SK-N-SH (cell line): ENCODE measurements around the gene LDHA. TPM values are rescaled to one million over a fixed set of nuclear protein-coding genes. Genes with fewer than 3 reads are reported as not detected.

Experiments
- CTCF ChIA-PET: fragments of 300-600, 350-600 bp; formaldehyde crosslinking; extraction: SDS; loops from one replicate; lab custom pipeline; 2021; lab: Yijun Ruan, JAX
- POLR2A ChIA-PET: fragments of 350-600 bp; sonication (Branson Sonifier 250); formaldehyde crosslinking; extraction: SDS; loops from one replicate; lab custom pipeline; 2020; ENCODE audit warnings: antibody characterized with exemption, inconsistent platforms; lab: Yijun Ruan, JAX
- DNase-seq: peaks from one replicate; pipeline ENCODE4 v3.0.0; 2012
- H2AFZ ChIP-seq: fragments of 200-600 bp; sonication (generic); 2 replicates; pipeline ENCODE4 v1.8.1; 2016; ENCODE audit warnings: antibody characterized with exemption, mild to moderate bottlenecking, low read depth
- H3F3A ChIP-seq: fragments of 200-600 bp; sonication (generic); replicated peaks from 2 replicates; pipeline ENCODE3; 2016; ENCODE audit warnings: antibody characterized with exemption, mild to moderate bottlenecking; ENCODE audit not compliant: insufficient read depth
- H3K27ac ChIP-seq, 2 experiments: fragments of 200-500 bp in 1 of 2; fragments of 200-600 bp in 1 of 2; sonication (Bioruptor generic) in 1 of 2; sonication (generic), shearing (Covaris generic) in 1 of 2; 2 replicates each; pipeline versions ENCODE4 v1.5.1 to v1.6.1; 2014 to 2016; ENCODE audit warnings: low read depth in 2 of 2, inconsistent platforms in 1 of 2, low read length in 1 of 2, mild to moderate bottlenecking in 1 of 2, mixed read lengths in 1 of 2
- H3K27me3 ChIP-seq: fragments of 200-600 bp; sonication (generic), shearing (Covaris generic); 2 replicates; pipeline ENCODE4 v1.6.1; 2016; ENCODE audit warnings: mixed run types; ENCODE audit not compliant: insufficient read depth
- H3K36me3 ChIP-seq, 2 experiments: fragments of 200-500 bp in 1 of 2; fragments of 200-600 bp in 1 of 2; sonication (Bioruptor generic) in 1 of 2; sonication (generic) in 1 of 2; replicated peaks in 1 of 2; 2 replicates each; pipeline versions ENCODE3 to v1.5.1; 2014 to 2016; ENCODE audit warnings: low read length in 1 of 2, mild to moderate bottlenecking in 1 of 2; ENCODE audit not compliant: insufficient read depth in 2 of 2, control insufficient read depth in 1 of 2
- H3K4me1 ChIP-seq, 2 experiments: fragments of 200-500 bp in 1 of 2; fragments of 200-600 bp in 1 of 2; sonication (Bioruptor generic) in 1 of 2; sonication (generic), shearing (Covaris generic) in 1 of 2; 2 replicates each; pipeline versions ENCODE4 v1.5.1 to v1.6.1; 2014 to 2016; ENCODE audit warnings: low read depth in 1 of 2, low read length in 1 of 2, mixed run types in 1 of 2; ENCODE audit not compliant: insufficient read depth in 2 of 2, control insufficient read depth in 1 of 2
- H3K4me2 ChIP-seq: fragments of 200-600 bp; sonication (generic), shearing (Covaris generic); 2 replicates; pipeline ENCODE4 v1.6.1; 2017; ENCODE audit warnings: mixed run types
- H3K4me3 ChIP-seq, 2 experiments: fragments of 200-500 bp in 1 of 2; fragments of 200-600 bp in 1 of 2; sonication (Bioruptor generic) in 1 of 2; sonication (generic), shearing (Covaris generic) in 1 of 2; 2 replicates each; pipeline versions ENCODE4 v1.5.1 to v1.8.1; 2014 to 2016; ENCODE audit warnings: low read depth in 2 of 2, inconsistent platforms in 1 of 2, low read length in 1 of 2, mild to moderate bottlenecking in 1 of 2, mixed read lengths in 1 of 2, moderate library complexity in 1 of 2
- H3K79me2 ChIP-seq: fragments of 200-600 bp; sonication (generic); 2 replicates; pipeline ENCODE4 v1.8.1; 2017; ENCODE audit warnings: mild to moderate bottlenecking; ENCODE audit not compliant: insufficient read depth
- H3K9ac ChIP-seq: fragments of 200-600 bp; sonication (generic); 2 replicates; pipeline ENCODE4 v1.6.1; 2017; ENCODE audit warnings: mixed run types
- H3K9me2 ChIP-seq: fragments of 200-600 bp; sonication (generic); 2 replicates; pipeline ENCODE4 v1.6.1; 2017; ENCODE audit warnings: mixed run types
- H3K9me3 ChIP-seq: fragments of 200-600 bp; sonication (generic); 2 replicates; pipeline ENCODE4 v1.6.1; 2017; ENCODE audit warnings: mixed run types, mild to moderate bottlenecking, moderate library complexity
- H4K20me1 ChIP-seq: fragments of 200-600 bp; sonication (generic); 2 replicates; pipeline ENCODE4 v1.6.1; 2017; ENCODE audit warnings: mild to moderate bottlenecking, mixed run types; ENCODE audit not compliant: insufficient read depth
- CHD2 ChIP-seq: fragments of 150-350 bp; IDR thresholded peaks from 2 replicates; pipeline ENCODE4 v1.6.1; 2018; ENCODE audit warnings: low read length; ENCODE audit not compliant: partially characterized antibody
- ELF1 ChIP-seq: IDR thresholded peaks from 2 replicates; pipeline ENCODE4 v1.4.0; 2012
- FOXJ3 ChIP-seq: sonication (generic); formaldehyde crosslinking; IDR thresholded peaks from 2 replicates; pipeline ENCODE4 v1.5.1; 2020; ENCODE audit warnings: mild to moderate bottlenecking, missing genetic modification reagents
- FOXM1 ChIP-seq: IDR thresholded peaks from 2 replicates; pipeline ENCODE4 v1.4.0; 2012; ENCODE audit warnings: low read depth, mild to moderate bottlenecking
- GABPA ChIP-seq: IDR thresholded peaks from 2 replicates; pipeline ENCODE4 v1.4.0; 2012; ENCODE audit warnings: low read depth, mild to moderate bottlenecking
- GATA2 ChIP-seq: sonication (generic); formaldehyde crosslinking; IDR thresholded peaks from 2 replicates; pipeline ENCODE4 v1.5.0; 2020; ENCODE audit warnings: mild to moderate bottlenecking, missing genetic modification reagents
- JUND ChIP-seq: IDR thresholded peaks from 2 replicates; pipeline ENCODE4 v1.4.0; 2012
- MXI1 ChIP-seq: IDR thresholded peaks from 2 replicates; pipeline ENCODE4 v1.6.1; 2012; ENCODE audit warnings: mild to moderate bottlenecking, low read depth, low read length, improper control_type of control experiment
- NFIC ChIP-seq: IDR thresholded peaks from 2 replicates; pipeline ENCODE4 v1.4.0; 2012; ENCODE audit warnings: borderline replicate concordance
- POLR2AphosphoS5 ChIP-seq: IDR thresholded peaks from 2 replicates; pipeline ENCODE4 v1.6.1; 2012; ENCODE audit warnings: low read depth, low read length
- RFX5 ChIP-seq: IDR thresholded peaks from 2 replicates; pipeline ENCODE4 v1.6.1; 2012; ENCODE audit warnings: mild to moderate bottlenecking, improper control_type of control experiment, low read length
- SIN3A ChIP-seq: IDR thresholded peaks from 2 replicates; pipeline ENCODE4 v1.6.1; 2012; ENCODE audit warnings: low read depth, mild to moderate bottlenecking, low read length, moderate library complexity, borderline replicate concordance
- TAF1 ChIP-seq: IDR thresholded peaks from 2 replicates; pipeline ENCODE4 v1.6.1; 2012; ENCODE audit warnings: low read depth, mild to moderate bottlenecking, low read length, moderate library complexity, borderline replicate concordance
- YY1 ChIP-seq: IDR thresholded peaks from 2 replicates; pipeline ENCODE4 v1.4.0; 2012; ENCODE audit warnings: low read depth, mild to moderate bottlenecking
- WGBS: methylation state at CpG from one replicate; pipeline ENCODE4 v1.1.6; 2017; ENCODE audit warnings: low lambda C conversion rate; 5-methylcytosine and 5-hydroxymethylcytosine counted together
- polyA plus RNA-seq, 3 experiments: library from polyadenylated mRNA; depleted of rRNA; stranded (reverse); fragments of >200 nt; gene quantifications; 2 replicates each; pipeline ENCODE4 v1.2.3, GENCODE V29; 2012
- TF ChIP-seq, protein P1 (sequence below): IDR thresholded peaks from 2 replicates; pipeline ENCODE4 v1.4.0; 2012; ENCODE audit warnings: low read depth, borderline replicate concordance
- TF ChIP-seq, protein P2 (sequence below): IDR thresholded peaks from 2 replicates; pipeline ENCODE4 v1.4.0; 2012; ENCODE audit warnings: low read depth, borderline replicate concordance
- TF ChIP-seq, protein P3 (sequence below): fragments of 150-350 bp; IDR thresholded peaks from 2 replicates; pipeline ENCODE4 v1.6.1; 2017; ENCODE audit warnings: antibody characterized with exemption, low read length, low read depth, borderline replicate concordance
- TF ChIP-seq, protein P4 (sequence below): IDR thresholded peaks from 2 replicates; pipeline ENCODE4 v1.6.1; 2012; ENCODE audit warnings: mild to moderate bottlenecking, low read depth, low read length, moderate library complexity

Gene LDHA
- polyA plus RNA-seq, 1 of the 3 experiments (the other 2 are of a cell fraction), result 524 TPM

DNA sequence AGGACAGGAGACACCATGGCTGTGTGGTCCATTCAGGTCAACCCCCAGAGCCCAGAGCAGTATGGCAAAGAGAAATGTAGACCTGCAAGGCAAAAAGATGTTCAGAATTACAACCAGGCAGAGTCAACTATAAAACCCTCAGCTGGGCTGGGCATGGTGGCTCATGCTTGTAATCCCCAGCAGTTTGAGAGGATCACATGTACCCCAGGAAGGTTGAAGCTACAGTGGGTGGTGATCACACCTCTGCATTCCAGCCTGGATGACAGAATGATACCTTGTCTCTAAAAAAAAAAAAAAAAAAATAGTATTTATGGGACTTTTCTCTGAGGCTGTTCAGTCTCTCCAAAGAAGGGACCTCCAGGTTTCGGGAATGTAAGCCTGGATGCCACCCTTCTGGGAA is 18.4 kb upstream of the LDHA start:
- Histone ChIP-seq H3K36me3 (peaks cover 0 to 3% of the 10 kb centered on the region in 2 experiments), H4K20me1 (no peaks in the 10 kb centered on the region), H3K27me3 (no peaks in the 10 kb centered on the region), H3K9me2 (no peaks in the 10 kb centered on the region), H3K9ac (no peak overlapping the region), H2AFZ (no peak overlapping the region), H3K79me2 (no peaks in the 10 kb centered on the region), H3K4me3 (no peak overlapping the region), H3K4me2 (no peak overlapping the region), H3K9me3 (no peaks in the 10 kb centered on the region), H3K4me1 (no peaks in the 10 kb centered on the region), H3K27ac (no peak overlapping the region), H3F3A (no peaks in the 10 kb centered on the region)
- POLR2A ChIA-PET, result interaction anchor here (1.6 kb wide), 1 partner anchor 20 kb away, joined by 3 read pairs; no protein-coding TSS in a partner anchor
- CTCF ChIA-PET, result no interaction called here
- DNase-seq, result no peak
- TF ChIP-seq FOXJ3 (CRISPR knock-in tag), result no peak
- TF ChIP-seq GABPA, result no peak
- TF ChIP-seq, protein P1, sequence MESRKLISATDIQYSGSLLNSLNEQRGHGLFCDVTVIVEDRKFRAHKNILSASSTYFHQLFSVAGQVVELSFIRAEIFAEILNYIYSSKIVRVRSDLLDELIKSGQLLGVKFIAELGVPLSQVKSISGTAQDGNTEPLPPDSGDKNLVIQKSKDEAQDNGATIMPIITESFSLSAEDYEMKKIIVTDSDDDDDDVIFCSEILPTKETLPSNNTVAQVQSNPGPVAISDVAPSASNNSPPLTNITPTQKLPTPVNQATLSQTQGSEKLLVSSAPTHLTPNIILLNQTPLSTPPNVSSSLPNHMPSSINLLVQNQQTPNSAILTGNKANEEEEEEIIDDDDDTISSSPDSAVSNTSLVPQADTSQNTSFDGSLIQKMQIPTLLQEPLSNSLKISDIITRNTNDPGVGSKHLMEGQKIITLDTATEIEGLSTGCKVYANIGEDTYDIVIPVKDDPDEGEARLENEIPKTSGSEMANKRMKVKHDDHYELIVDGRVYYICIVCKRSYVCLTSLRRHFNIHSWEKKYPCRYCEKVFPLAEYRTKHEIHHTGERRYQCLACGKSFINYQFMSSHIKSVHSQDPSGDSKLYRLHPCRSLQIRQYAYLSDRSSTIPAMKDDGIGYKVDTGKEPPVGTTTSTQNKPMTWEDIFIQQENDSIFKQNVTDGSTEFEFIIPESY, result no peak
- TF ChIP-seq POLR2AphosphoS5, result no peak
- TF ChIP-seq, protein P2, sequence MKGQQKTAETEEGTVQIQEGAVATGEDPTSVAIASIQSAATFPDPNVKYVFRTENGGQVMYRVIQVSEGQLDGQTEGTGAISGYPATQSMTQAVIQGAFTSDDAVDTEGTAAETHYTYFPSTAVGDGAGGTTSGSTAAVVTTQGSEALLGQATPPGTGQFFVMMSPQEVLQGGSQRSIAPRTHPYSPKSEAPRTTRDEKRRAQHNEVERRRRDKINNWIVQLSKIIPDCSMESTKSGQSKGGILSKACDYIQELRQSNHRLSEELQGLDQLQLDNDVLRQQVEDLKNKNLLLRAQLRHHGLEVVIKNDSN, result no peak
- no peak for TF ChIP-seq GATA2 (CRISPR knock-in tag)
- no peak for TF ChIP-seq NFIC
- TF ChIP-seq, protein P3, sequence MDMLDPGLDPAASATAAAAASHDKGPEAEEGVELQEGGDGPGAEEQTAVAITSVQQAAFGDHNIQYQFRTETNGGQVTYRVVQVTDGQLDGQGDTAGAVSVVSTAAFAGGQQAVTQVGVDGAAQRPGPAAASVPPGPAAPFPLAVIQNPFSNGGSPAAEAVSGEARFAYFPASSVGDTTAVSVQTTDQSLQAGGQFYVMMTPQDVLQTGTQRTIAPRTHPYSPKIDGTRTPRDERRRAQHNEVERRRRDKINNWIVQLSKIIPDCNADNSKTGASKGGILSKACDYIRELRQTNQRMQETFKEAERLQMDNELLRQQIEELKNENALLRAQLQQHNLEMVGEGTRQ, result no peak
- no peak for TF ChIP-seq ELF1
- no peak for TF ChIP-seq SIN3A
- no peak for TF ChIP-seq TAF1
- no peak for TF ChIP-seq RFX5
- no peak for TF ChIP-seq FOXM1
- no peak for TF ChIP-seq JUND
- no peak for TF ChIP-seq MXI1
- TF ChIP-seq, protein P4, sequence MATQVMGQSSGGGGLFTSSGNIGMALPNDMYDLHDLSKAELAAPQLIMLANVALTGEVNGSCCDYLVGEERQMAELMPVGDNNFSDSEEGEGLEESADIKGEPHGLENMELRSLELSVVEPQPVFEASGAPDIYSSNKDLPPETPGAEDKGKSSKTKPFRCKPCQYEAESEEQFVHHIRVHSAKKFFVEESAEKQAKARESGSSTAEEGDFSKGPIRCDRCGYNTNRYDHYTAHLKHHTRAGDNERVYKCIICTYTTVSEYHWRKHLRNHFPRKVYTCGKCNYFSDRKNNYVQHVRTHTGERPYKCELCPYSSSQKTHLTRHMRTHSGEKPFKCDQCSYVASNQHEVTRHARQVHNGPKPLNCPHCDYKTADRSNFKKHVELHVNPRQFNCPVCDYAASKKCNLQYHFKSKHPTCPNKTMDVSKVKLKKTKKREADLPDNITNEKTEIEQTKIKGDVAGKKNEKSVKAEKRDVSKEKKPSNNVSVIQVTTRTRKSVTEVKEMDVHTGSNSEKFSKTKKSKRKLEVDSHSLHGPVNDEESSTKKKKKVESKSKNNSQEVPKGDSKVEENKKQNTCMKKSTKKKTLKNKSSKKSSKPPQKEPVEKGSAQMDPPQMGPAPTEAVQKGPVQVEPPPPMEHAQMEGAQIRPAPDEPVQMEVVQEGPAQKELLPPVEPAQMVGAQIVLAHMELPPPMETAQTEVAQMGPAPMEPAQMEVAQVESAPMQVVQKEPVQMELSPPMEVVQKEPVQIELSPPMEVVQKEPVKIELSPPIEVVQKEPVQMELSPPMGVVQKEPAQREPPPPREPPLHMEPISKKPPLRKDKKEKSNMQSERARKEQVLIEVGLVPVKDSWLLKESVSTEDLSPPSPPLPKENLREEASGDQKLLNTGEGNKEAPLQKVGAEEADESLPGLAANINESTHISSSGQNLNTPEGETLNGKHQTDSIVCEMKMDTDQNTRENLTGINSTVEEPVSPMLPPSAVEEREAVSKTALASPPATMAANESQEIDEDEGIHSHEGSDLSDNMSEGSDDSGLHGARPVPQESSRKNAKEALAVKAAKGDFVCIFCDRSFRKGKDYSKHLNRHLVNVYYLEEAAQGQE, result no peak
- TF ChIP-seq YY1, result no peak
- TF ChIP-seq CHD2, result no peak
- 94% methylated on average over 1 of the region's 1 CpG for WGBS
